GM18526 (cell line): ENCODE data around the gene UQCC5.

Experiments used
- POLR2A ChIP-seq: IDR thresholded peaks from 3 replicates; pipeline ENCODE4 v1.6.1; 2011; ENCODE audit not compliant: insufficient read length; ENCODE audit errors: extremely low read depth

Gene UQCC5

GRCh38 chr3:52525680-52526561, 10.5 kb upstream of the UQCC5 start:
- no peak for TF ChIP-seq POLR2A

GRCh38 chr3:52527039-52527731, 9.2 kb upstream of the UQCC5 start:
- no peak for TF ChIP-seq POLR2A

GRCh38 chr3:52527732-52528585, 8.4 kb upstream of the UQCC5 start:
- no peak for TF ChIP-seq POLR2A

- TF ChIP-seq POLR2A = no peak
Observed at GRCh38 chr3:52528586-52529375, 7.6 kb upstream of the UQCC5 start.

GRCh38 chr3:52529376-52530333, 6.8 kb upstream of the UQCC5 start:
- TF ChIP-seq POLR2A = no peak

GRCh38 chr3:52530918-52531826, 5.2 kb upstream of the UQCC5 start:
- no peak for TF ChIP-seq POLR2A

- no peak for TF ChIP-seq POLR2A
Observed at GRCh38 chr3:52531860-52532516, 4.4 kb upstream of the UQCC5 start.

GRCh38 chr3:52532517-52532837, 3.9 kb upstream of the UQCC5 start:
- no peak for TF ChIP-seq POLR2A

- no peak for TF ChIP-seq POLR2A
Observed at GRCh38 chr3:52532838-52533622, 3.4 kb upstream of the UQCC5 start.

GRCh38 chr3:52533623-52534280, 2.7 kb upstream of the UQCC5 start, which contains the start of gene NT5DC2:
TSS of gene NT5DC2 (minus strand) at chr3:52533857. CDS start at chr3:52533737, 120 bp downstream.
- TF ChIP-seq POLR2A = peak; percentile 57
